Measurements from ENCODE around the gene WDR4.
A peak's percentile ranks its signal among the peaks of the same experiment; 100 is the strongest.
"Not testable (repeated sequence)": the region's sequence is repeated elsewhere in the genome, so short reads cannot be mapped to it uniquely, and the experiment has no call there.

The WDR4 gene

GRCh38 chr21:42878993-42879787 is at the start of gene WDR4:
Gene WDR4 (minus strand): TSS chr21:42879539. CDS start chr21:42879495, 44 bp downstream.
- peak; percentile 92 for DNase-seq

- DNase-seq, result not testable (repeated sequence)
Observed at GRCh38 chr21:42927474-42928200, 48.3 kb upstream of the WDR4 start.

- DNase-seq, result no peak
Observed at GRCh38 chr21:42925114-42925926, 46.0 kb upstream of the WDR4 start, which contains the start of gene ERVH48-1. Gene ERVH48-1 (minus strand): TSS chr21:42925630. CDS start chr21:42919006, 6,624 bp downstream.

GRCh38 chr21:42924433-42924751 is 45.1 kb upstream of the WDR4 start:
- no peak for DNase-seq

- DNase-seq, result peak; percentile 16
Observed at GRCh38 chr21:42923553-42924432, 44.5 kb upstream of the WDR4 start.

GRCh38 chr21:42922918-42923317 is 43.6 kb upstream of the WDR4 start:
- no peak for DNase-seq

GRCh38 chr21:42921927-42922326 is 42.6 kb upstream of the WDR4 start:
- no peak for DNase-seq

GRCh38 chr21:42918291-42918690 is 39.0 kb upstream of the WDR4 start:
- no peak for DNase-seq

- DNase-seq, result no peak
Observed at GRCh38 chr21:42913476-42913875, 34.1 kb upstream of the WDR4 start.

GRCh38 chr21:42911920-42912319 is 32.6 kb upstream of the WDR4 start:
- not testable (repeated sequence) for DNase-seq

- not testable (repeated sequence) for DNase-seq
Observed at GRCh38 chr21:42908484-42908883, 29.1 kb upstream of the WDR4 start.

- DNase-seq, result no peak
Observed at GRCh38 chr21:42906233-42906632, 26.9 kb upstream of the WDR4 start.

- no peak for DNase-seq
Observed at GRCh38 chr21:42905195-42905594, 25.9 kb upstream of the WDR4 start.

GRCh38 chr21:42903817-42904216 is 24.5 kb upstream of the WDR4 start:
- DNase-seq, result no peak

- DNase-seq, result no peak
Observed at GRCh38 chr21:42900446-42900845, 21.1 kb upstream of the WDR4 start.

- peak; percentile 92 for DNase-seq
Observed at GRCh38 chr21:42892931-42893755, 13.8 kb upstream of the WDR4 start, which contains the start of gene NDUFV3. Gene NDUFV3 (plus strand): TSS chr21:42893309. CDS start chr21:42893334, 25 bp downstream.

GRCh38 chr21:42892582-42892930 is 13.2 kb upstream of the WDR4 start:
- DNase-seq, result no peak

GRCh38 chr21:42887326-42887725 is 8.0 kb upstream of the WDR4 start:
- DNase-seq, result no peak

GRCh38 chr21:42883921-42884320 is 4.6 kb upstream of the WDR4 start:
- DNase-seq, result no peak

- no peak for DNase-seq
Observed at GRCh38 chr21:42880352-42880751, 1.0 kb upstream of the WDR4 start.

GRCh38 chr21:42878678-42878992 is 704 bp downstream of the WDR4 start:
- no peak for DNase-seq

GRCh38 chr21:42875811-42876210 is 3.5 kb downstream of the WDR4 start:
- DNase-seq, result not testable (repeated sequence)
